Stomach smooth muscle (tissue), 2 donors: ENCODE data around the gene TGFBRAP1.
A peak's percentile ranks its signal among the peaks of the same experiment; 100 is the strongest.

Experiments
- H3K27ac ChIP-seq: one replicate; pipeline ENCODE4 v1.7.0; 2013; ENCODE audit warnings: mild to moderate bottlenecking, low read length, inconsistent platforms
- H3K27me3 ChIP-seq, 2 donors: one replicate each; pipeline ENCODE4 v1.7.0; 2013; ENCODE audit warnings: low read length in 2 of 2; ENCODE audit not compliant: insufficient read depth in 2 of 2, control insufficient read depth in 1 of 2
- H3K36me3 ChIP-seq, 2 donors: one replicate each; pipeline ENCODE4 v1.7.0; 2013; ENCODE audit warnings: low read length in 2 of 2; ENCODE audit not compliant: control insufficient read depth in 2 of 2, insufficient read depth in 2 of 2
- H3K4me1 ChIP-seq: one replicate; pipeline ENCODE4 v1.7.0; 2013; ENCODE audit warnings: low read length; ENCODE audit not compliant: control insufficient read depth, insufficient read depth
- H3K4me3 ChIP-seq, 2 donors: one replicate each; pipeline ENCODE4 v1.7.0; 2013; ENCODE audit warnings: low read length in 2 of 2
- H3K9ac ChIP-seq, 2 donors: one replicate each; pipeline ENCODE4 v1.7.0; 2013; ENCODE audit warnings: low read length in 2 of 2, mild to moderate bottlenecking in 1 of 2
- H3K9me3 ChIP-seq, 2 donors: one replicate each; pipeline ENCODE4 v1.7.0; 2013; ENCODE audit warnings: low read length in 2 of 2; ENCODE audit not compliant: control insufficient read depth in 2 of 2
- donor health status: healthy.
- donor health status: Pancreatic carcinoma.

TGFBRAP1 gene, protein sequence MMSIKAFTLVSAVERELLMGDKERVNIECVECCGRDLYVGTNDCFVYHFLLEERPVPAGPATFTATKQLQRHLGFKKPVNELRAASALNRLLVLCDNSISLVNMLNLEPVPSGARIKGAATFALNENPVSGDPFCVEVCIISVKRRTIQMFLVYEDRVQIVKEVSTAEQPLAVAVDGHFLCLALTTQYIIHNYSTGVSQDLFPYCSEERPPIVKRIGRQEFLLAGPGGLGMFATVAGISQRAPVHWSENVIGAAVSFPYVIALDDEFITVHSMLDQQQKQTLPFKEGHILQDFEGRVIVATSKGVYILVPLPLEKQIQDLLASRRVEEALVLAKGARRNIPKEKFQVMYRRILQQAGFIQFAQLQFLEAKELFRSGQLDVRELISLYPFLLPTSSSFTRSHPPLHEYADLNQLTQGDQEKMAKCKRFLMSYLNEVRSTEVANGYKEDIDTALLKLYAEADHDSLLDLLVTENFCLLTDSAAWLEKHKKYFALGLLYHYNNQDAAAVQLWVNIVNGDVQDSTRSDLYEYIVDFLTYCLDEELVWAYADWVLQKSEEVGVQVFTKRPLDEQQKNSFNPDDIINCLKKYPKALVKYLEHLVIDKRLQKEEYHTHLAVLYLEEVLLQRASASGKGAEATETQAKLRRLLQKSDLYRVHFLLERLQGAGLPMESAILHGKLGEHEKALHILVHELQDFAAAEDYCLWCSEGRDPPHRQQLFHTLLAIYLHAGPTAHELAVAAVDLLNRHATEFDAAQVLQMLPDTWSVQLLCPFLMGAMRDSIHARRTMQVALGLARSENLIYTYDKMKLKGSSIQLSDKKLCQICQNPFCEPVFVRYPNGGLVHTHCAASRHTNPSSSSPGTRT

GRCh38 chr2:105329561-105330495 is at the start of gene TGFBRAP1:
Gene TGFBRAP1, minus strand, starts transcription at chr2:105329735. Its CDS starts 21,434 bp downstream, at chr2:105308301.
- Histone ChIP-seq H3K9ac (peak within 1 kb of the TSS; percentile 84 to 89), H3K27ac (peak within 1 kb of the TSS; percentile 80), H3K27me3 (no peaks in the 10 kb centered on the region), H3K36me3 (peaks cover 3 to 6% of the 10 kb centered on the region in 2 donors), H3K4me3 (peak within 1 kb of the TSS; percentile 73 to 88), H3K4me1 (peaks cover 28% of the 10 kb centered on the region), H3K9me3 (no peaks in the 10 kb centered on the region)

GRCh38 chr2:105378921-105379383 is 49.4 kb upstream of the TGFBRAP1 start:
- Histone ChIP-seq H3K4me1 (peaks cover 60% of the 10 kb centered on the region), H3K27ac (no peak overlapping the region), H3K9me3 (no peaks in the 10 kb centered on the region), H3K9ac (no peak overlapping the region), H3K4me3 (no peak overlapping the region), H3K27me3 (no peaks in the 10 kb centered on the region), H3K36me3 (peaks cover 16 to 30% of the 10 kb centered on the region in 2 donors)

- Histone ChIP-seq H3K4me1 (peaks cover 66% of the 10 kb centered on the region), H3K27ac (no peak overlapping the region), H3K4me3 (no peak overlapping the region), H3K9me3 (no peaks in the 10 kb centered on the region), H3K27me3 (no peaks in the 10 kb centered on the region), H3K36me3 (peaks cover 14 to 25% of the 10 kb centered on the region in 2 donors), H3K9ac (no peak overlapping the region)
Measured at GRCh38 chr2:105378276-105378840, 48.8 kb upstream of the TGFBRAP1 start.

- H3K4me3 ChIP-seq = no peak overlapping the region
- no peaks in the 10 kb centered on the region for H3K27me3 ChIP-seq
- peaks cover 12 to 25% of the 10 kb centered on the region in 2 donors for H3K36me3 ChIP-seq
- no peak overlapping the region for H3K27ac ChIP-seq
- H3K4me1 ChIP-seq = peaks cover 71% of the 10 kb centered on the region
- no peak overlapping the region for H3K9ac ChIP-seq
- H3K9me3 ChIP-seq = no peaks in the 10 kb centered on the region
Measured at GRCh38 chr2:105377871-105378270, 48.3 kb upstream of the TGFBRAP1 start.

- Histone ChIP-seq H3K4me3 (no peak overlapping the region), H3K9me3 (no peaks in the 10 kb centered on the region), H3K36me3 (peaks cover 10 to 25% of the 10 kb centered on the region in 2 donors), H3K4me1 (peaks cover 79% of the 10 kb centered on the region), H3K9ac (no peak overlapping the region), H3K27ac (no peak overlapping the region), H3K27me3 (no peaks in the 10 kb centered on the region)
Measured at GRCh38 chr2:105376789-105377240, 47.3 kb upstream of the TGFBRAP1 start.

DNA sequence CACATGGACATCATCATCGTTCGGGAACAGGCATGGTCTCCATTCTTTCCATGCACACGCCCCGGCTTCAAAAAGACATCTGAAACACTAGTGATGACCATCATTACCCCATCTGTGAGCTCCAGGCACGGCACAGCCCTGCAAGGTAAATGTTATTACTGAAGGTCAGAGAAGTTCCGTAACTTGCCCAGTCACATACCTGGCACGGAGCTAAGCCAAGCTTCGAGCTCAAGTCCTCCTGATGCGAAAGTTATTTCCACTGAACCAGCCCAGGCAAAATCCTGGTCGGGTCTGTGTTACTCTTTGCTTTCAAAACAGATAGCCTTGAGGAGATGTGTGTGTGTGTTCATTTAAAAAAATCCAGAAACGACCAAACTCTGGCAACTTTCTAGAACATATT is 46.5 kb upstream of the TGFBRAP1 start:
- Histone ChIP-seq H3K9me3 (no peaks in the 10 kb centered on the region), H3K27ac (peak overlapping the region; percentile 71), H3K4me3 (no peak overlapping the region), H3K36me3 (peaks cover 10 to 31% of the 10 kb centered on the region in 2 donors), H3K27me3 (no peaks in the 10 kb centered on the region), H3K4me1 (peaks cover 80% of the 10 kb centered on the region), H3K9ac (no peak overlapping the region)

- Histone ChIP-seq H3K36me3 (peaks cover 14 to 25% of the 10 kb centered on the region in 2 donors), H3K9me3 (no peaks in the 10 kb centered on the region), H3K4me1 (peaks cover 83% of the 10 kb centered on the region), H3K4me3 (peak overlapping the region in 1 of 2 donors; percentile 29), H3K27me3 (no peaks in the 10 kb centered on the region), H3K27ac (peak overlapping the region; percentile 71), H3K9ac (no peak overlapping the region)
Measured at GRCh38 chr2:105375001-105375561, 45.5 kb upstream of the TGFBRAP1 start.

GRCh38 chr2:105373895-105374401 is 44.4 kb upstream of the TGFBRAP1 start:
- Histone ChIP-seq H3K4me3 (peak overlapping the region in 1 of 2 donors; percentile 15), H3K36me3 (peaks cover 14 to 20% of the 10 kb centered on the region in 2 donors), H3K9me3 (no peaks in the 10 kb centered on the region), H3K27me3 (no peaks in the 10 kb centered on the region), H3K27ac (peak overlapping the region; percentile 71), H3K9ac (peak overlapping the region in 1 of 2 donors; percentile 31), H3K4me1 (peaks cover 88% of the 10 kb centered on the region)

GRCh38 chr2:105373344-105373781 is 43.8 kb upstream of the TGFBRAP1 start:
- Histone ChIP-seq H3K27ac (peak overlapping the region; percentile 71), H3K4me1 (peaks cover 88% of the 10 kb centered on the region), H3K9me3 (no peaks in the 10 kb centered on the region), H3K36me3 (peaks cover 14 to 19% of the 10 kb centered on the region in 2 donors), H3K9ac (no peak overlapping the region), H3K4me3 (peak overlapping the region in 1 of 2 donors; percentile 10), H3K27me3 (no peaks in the 10 kb centered on the region)
